ENCODE data around the gene C2orf42.
"Not testable (repeated sequence)": the region's sequence is repeated elsewhere in the genome, so short reads cannot be mapped to it uniquely, and the experiment has no call there.

The C2orf42 gene

DNA sequence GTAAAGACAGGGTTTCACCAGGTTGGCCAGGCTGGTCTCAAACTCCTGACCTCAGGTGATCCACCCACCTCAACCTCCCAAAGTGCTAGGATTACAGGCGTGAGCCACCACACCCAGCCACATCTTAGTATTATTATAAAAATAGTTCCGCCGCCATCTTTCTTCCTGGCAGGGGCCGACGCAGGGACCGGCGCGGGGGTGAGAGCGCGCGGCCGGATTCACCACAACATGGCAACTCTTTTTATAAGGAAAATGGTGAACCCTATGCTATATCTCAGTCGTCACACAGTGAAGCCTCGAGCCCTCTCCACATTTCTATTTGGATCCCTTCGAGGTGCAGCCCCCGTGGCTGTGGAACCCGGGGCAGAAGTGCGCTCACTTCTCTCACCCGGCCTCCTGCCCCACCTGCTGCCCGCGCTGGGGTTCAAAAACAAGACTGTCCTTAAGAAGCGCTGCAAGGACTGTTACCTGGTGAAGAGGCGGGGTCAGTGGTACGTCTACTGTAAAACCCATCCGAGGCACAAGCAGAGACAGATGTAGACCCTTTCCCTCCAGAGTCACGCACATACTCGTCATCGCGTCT, 88.4 kb downstream of the C2orf42 start:
- not testable (repeated sequence) for DNase-seq

DNA sequence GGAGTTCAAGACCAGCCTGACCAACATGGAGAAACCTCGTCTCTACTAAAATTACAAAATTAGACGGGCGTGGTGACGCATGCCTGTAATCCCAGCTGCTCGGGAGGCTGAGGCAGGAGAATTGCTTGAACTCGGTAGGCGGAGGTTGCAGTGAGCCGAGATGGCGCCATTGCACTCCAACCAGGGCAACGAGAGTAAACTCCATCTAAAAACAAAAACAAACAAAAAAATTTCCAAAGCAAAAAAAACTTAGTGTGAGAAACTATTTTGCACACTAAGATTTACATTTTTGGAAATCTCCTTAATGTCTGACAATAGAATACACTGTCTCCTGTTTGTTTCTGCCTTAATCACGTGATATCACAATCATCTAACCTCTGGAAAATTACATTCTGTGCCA, 89.1 kb downstream of the C2orf42 start:
- not testable (repeated sequence) for DNase-seq

DNA sequence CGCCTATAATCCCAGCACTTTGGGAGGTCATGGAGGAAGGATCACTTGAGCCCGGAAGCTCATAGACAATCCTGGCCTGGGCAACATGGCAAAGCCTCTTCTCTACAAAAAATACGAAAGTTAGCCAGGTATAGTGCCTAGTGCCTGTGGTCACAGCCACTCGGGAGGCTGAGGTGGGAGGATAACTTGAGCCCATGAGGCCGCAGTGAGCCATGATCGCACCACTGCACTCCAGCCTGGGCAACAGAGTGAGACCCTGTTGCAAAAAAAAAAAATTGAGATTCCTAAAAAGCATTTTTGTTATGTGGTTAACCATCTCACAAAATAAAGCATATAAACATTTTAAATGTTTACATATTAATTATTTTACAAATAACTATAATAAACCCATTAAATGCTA, 89.6 kb downstream of the C2orf42 start:
- no peak for DNase-seq

Measured in CD4-positive, alpha-beta T cell treated with Interleukin-10 for 1 hour (primary cell).